Jurkat, Clone E6-1 (cell line): ENCODE data around the gene RBM39.
"Not testable (repeated sequence)": the region's sequence is repeated elsewhere in the genome, so short reads cannot be mapped to it uniquely, and the experiment has no call there.

Experiments
- DNase-seq: peaks from one replicate; pipeline ENCODE4 v3.0.0-alpha.2; 2011; ENCODE audit warnings: low read depth, low spot score
- H3K4me3 ChIP-seq: 2 replicates; pipeline ENCODE4 v1.5.1; 2011; ENCODE audit warnings: mild to moderate bottlenecking, low read length, control low read depth, moderate library complexity

The RBM39 gene

DNA sequence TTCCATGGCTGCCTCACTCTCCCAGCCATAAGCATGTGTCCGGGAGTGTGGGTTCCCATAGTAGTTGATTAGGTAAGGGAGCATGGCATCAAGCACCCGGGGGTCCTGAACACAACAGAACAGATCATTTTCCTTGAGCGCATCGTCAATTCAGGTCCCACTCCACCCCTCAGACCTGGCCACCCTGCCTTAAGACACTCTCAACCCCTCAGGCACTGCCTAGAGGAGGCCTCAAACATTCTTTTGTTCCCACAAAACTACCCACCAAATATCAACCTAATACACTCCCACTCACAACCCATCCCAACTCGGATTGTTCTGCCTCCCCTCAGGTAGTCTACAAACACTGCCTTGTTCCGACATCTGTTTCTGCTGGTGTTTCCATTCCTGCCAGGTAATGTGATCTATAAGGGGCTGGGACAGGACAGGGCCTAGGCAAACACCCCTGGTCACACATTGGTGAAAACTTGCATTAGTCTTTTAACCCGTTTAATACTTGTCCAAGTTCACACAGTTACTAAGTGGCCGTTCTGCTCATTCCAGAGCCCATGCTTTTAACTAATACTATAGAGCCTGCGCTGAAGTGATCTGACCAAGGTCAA is 44.3 kb downstream of the RBM39 start:
- peak overlapping the region; percentile 95 for H3K4me3 ChIP-seq
- DNase-seq = no peak

DNA sequence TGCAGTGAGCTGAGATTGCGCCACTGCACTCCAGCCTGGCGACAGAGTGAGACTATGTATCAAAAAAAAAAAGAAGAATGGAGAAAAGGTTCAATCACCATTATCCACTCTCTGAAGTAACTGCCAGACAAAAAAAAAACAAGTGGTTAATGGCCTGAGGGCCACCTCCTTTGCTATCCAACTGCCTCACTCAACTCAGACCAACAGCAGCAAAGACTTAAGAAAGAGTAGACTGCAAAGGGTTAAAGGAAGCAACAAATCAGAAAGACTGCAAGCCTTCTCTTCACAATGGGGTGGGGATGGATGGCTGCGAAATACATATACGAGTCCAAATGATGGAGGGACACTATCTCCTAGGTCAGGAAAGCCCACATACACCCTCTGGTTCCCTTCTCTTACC is 46.1 kb downstream of the RBM39 start:
- DNase-seq = no peak
- H3K4me3 ChIP-seq = no peak overlapping the region

DNA sequence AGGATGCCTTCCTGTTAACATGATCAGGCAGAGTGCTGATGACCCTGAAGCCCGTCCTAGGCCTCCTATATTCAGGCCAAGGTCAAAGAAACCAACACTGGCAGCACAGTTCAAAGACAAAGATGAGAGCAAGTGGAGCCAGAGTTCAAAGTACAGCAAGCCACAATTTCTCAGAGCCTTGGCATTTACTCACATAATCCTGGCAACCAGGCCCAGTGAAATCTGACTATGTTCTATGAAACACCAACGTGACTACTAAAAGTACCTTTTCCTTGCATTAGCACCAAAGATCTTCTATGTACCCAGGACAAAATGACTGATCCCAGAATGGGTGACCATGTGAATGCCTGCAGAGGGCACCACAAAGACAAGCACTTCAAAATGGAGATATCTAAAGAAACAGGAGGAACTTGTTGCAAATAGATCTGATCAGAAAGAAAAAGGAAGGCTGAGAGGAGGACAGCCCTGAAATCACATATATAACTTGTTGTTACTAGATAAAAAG is 46.8 kb downstream of the RBM39 start:
- no peak overlapping the region for H3K4me3 ChIP-seq
- DNase-seq = no peak

DNA sequence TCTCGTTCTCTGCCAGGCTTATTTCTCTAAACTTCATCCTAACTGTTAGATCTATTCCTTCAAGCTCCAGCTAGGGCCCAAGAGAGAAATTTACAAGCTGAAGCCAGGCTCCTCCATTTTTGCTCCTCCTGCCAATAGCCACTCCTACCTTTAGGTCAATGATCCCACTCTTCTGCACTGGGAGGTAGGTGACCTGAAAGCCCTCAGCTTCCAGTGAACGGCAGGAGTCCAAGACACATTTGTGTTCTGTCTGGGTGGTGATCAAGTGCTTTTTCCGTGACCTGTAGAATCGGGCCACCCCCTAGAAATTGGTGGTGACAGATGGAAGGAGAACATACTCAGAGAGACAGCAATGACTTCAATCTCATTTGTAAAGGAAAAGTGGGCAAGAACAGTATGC is 51.8 kb downstream of the RBM39 start:
- H3K4me3 ChIP-seq = no peak overlapping the region

DNA sequence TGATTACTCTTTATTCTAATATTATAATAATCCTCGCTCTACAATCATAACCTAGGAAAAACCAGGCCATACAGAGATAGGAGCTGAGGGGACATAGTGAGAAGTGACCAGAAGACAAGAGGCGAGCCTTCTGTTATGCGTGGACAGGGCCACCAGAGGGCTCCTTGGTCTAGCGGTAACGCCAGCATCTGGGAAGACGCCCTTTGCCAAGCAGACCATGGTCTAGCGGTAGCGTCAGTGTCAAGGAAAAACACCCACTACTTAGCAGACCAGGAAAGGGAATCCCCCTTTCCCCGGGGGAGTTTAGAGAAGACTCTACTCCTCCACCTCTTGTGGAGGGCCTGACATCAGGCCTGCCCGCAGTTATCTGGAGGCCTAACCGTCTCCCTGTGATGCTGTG is 55.2 kb downstream of the RBM39 start:
- not testable (repeated sequence) for DNase-seq, H3K4me3 ChIP-seq

More for the DNA sequence above, 51.8 kb downstream of the RBM39 start:
- DNase-seq = no peak

DNA sequence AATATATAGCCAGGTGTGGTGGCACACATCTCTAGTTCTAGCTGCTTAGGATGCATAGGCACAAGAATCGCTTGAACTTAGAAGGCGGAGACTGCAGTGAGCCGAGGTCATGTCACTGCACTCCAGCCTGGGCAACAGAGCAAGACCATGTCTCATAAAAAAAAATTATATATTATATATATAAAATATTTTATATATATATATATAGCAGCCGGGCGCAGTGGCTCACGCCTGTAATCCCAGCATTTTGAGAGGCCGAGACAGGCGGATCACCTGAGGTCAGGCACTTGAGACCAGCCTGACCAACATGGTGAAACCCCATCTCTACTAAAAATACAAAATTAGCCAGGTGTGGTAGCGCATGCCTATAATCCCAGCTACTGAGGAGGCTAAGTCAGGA is 56.7 kb downstream of the RBM39 start:
- not testable (repeated sequence) for H3K4me3 ChIP-seq, DNase-seq

DNA sequence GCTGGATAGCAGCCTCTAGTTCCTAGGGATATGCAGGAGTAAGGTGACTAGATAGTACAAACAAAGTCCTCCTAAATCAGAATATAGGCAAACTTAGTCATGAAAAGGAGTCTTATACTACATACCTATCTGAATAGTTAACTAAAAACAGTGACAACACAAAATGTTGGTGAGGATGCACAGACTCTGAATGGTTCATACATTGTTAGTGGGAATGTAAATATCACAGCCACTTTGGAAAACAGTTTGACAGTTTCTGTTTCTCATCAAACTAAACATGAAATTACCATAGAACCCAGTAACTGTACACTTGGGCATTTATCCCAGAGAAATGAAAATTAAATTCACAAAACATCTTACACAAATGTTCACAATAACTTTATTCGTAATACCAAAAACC is 60.1 kb downstream of the RBM39 start:
- H3K4me3 ChIP-seq = no peak overlapping the region
- DNase-seq = no peak

DNA sequence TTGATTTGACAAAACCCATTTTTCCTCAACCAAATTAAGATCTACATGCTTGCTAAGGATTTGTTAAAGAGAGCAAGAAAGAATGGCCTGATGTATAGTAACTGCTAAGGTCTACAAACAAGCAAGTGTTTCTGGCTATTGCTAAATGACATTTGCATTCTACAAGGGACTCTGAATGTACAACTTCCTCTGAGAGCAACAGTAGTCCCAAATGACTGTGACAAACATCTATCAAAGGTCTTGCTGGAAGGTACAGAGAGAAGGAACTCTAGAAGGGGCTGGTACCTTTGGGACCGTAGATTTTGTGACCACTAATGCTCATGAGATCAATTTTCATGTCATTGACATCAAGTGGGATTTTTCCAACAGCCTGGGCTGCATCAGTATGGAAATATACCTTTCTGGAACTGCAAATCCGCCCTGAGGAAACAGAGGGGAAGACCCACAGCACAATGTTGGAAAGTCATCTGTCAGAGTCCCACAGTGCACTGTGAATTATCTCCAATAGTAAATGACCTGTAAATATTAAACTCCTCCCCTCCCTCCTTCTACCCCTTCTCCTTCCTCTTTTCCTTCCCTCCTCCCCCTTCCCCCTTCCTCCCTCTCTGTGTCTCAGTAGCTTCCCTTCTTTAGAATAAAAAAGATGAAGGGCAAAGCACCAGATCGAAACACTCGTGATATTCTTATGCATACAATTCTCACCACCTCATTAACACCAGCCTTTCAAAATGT is 61.4 kb downstream of the RBM39 start:
- H3K4me3 ChIP-seq = no peak overlapping the region
- DNase-seq = no peak

DNA sequence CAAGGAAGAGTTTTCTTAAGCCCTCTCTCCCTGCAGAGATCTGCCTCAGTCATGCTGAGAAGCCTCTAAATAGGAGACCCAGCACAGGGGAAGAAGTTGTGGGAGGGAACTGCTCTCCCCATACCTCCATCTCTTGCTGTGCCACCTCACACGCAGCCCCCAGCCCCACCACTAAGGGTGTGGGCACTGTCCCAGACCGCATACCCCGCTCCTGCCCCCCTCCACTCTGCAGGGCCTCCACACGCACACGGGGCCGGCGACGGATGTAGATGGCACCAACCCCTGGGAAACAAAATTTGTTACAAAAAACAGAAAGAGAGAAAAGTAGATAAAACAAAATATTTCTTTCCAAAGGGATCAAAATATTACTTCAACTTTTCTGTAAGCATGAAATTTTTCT is 67.1 kb downstream of the RBM39 start:
- no peak overlapping the region for H3K4me3 ChIP-seq
- DNase-seq = no peak

DNA sequence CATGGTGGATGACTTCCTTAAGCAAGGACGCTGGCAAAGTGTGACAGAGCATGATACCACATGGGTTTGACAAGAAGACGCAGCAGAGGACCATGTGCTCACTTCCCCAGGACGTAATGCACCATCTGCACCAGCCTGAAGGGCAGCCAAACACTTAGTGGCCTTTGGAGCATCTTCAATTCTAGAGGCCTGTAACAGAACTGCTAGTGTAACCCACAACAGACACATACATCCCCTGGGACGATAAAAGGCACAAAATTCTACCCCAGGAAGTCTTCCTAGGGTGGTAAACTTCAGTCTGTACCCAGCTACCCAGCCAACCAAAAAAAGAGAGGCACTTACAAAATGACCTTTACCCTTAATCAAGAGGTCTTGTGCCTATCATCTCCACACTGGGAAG is 68.2 kb downstream of the RBM39 start:
- no peak overlapping the region for H3K4me3 ChIP-seq
- DNase-seq = no peak

DNA sequence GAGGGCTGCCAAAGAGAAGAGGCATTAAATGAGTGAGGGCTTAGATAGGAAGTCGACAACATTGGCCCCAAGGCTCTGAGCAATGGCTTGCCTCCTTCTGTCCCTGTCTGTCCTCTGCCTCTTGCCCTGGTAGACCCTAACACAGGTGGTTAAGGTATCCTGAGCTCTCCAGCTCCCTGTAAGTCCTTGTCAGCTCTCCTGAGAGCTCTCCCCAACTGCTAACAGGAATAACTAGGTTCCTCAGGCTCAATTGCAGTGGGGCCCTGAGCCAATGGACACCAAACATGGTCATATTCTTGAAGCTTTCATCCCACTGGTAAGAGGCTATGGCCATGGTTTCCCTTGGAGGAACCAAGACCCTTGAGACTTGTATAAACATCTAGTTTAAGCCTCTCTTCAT is 72.4 kb downstream of the RBM39 start:
- no peak overlapping the region for H3K4me3 ChIP-seq
- no peak for DNase-seq

DNA sequence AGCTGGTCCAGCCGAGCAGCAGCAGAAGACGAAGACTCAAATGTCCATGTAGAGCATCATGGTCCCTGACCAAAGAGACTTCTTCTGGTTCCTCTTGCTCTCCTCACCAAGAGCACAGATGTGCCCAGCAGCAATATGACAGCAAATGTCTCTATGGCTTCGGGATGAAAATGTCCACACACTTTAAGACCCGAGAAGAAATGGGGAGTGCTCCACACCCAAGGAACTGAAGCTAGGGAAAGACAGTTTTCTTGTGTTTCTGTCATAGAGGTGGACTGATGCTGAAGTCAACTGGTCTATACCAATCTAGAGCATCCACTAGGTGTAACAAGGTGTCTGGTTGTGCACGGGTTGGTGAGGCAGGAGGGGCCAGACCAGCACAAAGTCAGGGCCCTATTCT is 72.8 kb downstream of the RBM39 start:
- no peak for DNase-seq
- no peak overlapping the region for H3K4me3 ChIP-seq

DNA sequence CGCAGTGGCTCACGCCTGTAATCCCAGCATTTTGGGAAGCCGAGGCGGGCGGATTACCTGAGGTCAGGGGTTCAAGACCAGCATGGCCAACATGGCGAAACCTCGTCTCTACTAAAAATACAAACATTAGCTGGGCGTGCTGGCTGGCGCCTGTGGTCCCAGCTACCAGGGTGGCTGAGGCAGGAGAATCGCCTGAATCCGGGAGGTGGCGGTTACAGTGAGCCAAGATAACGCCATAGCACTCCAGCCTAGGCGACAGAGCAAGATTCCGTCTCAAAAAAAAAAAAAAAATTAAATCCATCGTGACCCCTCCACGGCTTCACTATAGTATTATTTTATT is 76.1 kb downstream of the RBM39 start:
- no peak for DNase-seq
- H3K4me3 ChIP-seq = no peak overlapping the region

DNA sequence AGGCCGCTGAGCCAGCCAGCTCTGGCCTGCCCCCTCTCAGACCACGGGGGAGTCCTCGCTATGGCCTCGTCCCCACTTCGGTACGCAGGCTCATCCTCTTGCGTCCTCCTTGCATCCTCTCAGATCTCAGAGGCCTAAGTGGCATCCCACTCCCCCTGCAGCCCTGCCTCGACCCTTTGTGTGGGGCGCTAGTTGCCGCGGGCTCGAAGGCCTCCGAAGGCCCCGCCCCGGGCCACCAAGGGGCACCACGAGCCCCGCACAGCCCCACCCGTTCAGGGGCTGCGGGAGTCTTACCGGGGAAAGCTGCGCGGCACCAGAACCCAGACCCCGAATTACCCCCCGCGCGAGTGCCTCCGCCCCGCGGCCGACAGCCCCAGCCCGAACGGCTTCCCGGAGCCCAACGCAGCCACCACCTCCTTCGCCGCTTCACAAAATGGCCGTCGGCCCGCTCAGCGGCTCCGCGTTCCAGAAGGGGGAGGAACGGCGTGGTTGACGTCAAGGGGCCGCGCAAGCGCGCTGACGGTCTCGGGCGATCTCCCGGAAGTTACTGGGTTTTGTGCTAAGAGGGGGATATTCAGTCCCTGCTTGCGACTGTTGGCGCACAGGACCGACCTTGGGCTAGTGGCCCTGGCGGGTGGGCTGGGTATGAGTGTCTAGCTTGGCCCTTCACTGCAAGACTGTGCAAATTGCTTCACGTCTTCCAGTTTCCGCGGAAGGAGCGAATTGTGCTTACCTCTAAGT is 77.4 kb downstream of the RBM39 start, which contains the start of the genes CPNE1 and RBM12:
CPNE1 (minus strand) TSS at position 435 of the 741 bp plus-strand sequence. CDS start 31,977 bp downstream, outside the sequence.
RBM12 (minus strand) TSS at position 435 of the 741 bp plus-strand sequence. CDS start 9,578 bp downstream, outside the sequence.
- H3K4me3 ChIP-seq = peak within 1 kb of the TSS; percentile 98

DNA sequence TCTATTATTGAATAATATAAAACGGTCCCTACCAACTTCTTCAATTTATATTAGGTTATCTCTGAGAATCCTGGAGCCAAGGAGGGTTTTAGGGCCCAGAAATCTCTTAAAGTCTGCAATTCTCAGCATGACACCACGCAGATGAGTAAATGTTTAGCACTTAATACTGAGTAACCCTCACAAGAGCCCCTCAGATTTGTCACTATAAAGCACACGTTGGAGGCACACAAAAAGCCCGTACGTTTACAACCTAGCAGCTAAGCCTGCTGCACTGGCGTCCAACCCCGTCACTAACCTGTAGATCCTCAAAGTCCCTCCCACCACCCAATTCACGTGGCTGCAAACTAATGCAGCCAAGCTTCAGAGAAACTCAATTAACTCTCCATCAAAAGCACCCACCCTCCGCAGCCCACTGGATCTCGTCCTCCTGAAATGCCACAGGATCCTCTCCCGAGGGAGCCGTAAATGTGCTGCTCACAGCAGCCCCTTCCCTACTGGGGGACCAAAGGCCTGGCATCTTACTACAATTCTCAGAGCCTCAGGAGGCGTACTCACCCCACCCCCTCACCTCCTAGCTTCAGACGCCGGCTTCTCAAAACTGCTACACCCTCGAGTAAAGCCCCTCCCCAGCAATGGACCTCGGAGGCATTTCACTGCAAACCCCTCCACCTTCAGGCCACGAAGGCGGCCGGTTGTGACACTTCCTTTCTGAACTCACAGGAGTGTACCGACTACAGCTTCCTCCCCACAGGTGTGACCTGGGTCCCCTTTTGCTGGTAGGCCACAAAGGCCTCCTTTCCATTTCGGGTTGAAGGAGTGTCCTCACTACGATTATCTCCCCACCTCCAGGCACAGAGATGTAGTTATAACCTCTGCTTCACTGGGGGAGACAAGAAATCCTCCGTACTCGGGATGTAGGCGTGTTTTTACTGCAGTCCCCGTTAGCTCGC is 78.3 kb downstream of the RBM39 start:
- peak overlapping the region; percentile 98 for H3K4me3 ChIP-seq
- peak; percentile 27 for DNase-seq

More for the DNA sequence above, 77.4 kb downstream of the RBM39 start, which contains the start of the genes CPNE1 and RBM12:
- DNase-seq = peak; percentile 92

DNA sequence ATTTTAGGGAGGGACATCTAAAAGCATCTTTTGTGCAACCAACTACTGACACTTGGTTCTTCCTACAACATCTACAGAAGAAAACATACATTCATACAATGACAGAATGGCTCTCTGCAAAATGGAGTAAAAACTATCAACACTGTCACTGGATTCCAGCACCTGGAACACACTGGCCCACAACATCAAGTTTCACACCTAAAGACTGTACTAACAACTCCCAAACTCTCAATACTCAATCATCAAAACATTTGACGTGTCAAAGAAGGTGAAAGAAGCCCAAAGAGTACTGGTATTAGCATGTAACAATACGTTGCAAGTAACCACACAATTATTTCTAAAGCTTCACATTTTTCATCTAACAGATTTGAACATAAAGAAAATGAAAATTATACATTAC is 79.5 kb downstream of the RBM39 start:
- no peak for DNase-seq
- H3K4me3 ChIP-seq = no peak overlapping the region

DNA sequence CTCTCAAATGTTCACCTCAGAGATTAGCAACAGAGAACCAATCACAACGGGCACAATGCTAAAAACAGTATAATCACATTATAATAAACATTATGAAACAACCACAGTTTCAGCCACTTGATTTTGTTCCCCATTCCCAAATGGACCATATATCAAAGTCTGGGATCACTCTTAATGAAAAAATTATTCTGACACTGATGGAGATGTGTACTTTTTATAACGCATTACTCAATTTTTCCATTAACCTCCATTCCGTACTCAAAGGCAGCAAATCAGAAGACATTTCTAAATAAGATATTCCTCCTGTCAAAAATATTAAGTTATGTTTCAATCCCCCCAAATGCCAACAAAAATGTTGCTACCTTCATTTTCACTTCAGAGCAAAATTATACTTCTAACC is 80.2 kb downstream of the RBM39 start:
- no peak for DNase-seq
- no peak overlapping the region for H3K4me3 ChIP-seq

DNA sequence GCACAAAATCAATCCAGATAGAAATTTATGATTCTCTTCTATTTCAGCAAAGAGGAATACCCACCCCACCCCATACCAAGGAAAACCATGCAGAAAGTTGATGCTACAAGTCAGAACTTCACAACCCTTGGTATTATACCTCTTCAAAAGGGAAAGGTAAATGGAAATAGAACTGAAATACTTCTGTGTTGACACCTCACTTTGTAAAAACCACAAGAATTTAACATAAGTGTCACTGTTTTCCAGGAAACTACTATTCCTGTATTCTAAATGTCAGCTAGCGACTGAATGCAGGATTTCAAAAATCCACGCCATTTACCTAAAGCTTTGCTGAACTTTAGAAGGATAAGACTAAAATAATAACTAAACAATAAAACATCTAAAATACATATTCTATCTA is 81.0 kb downstream of the RBM39 start:
- no peak overlapping the region for H3K4me3 ChIP-seq
- no peak for DNase-seq
